ENCODE data around the gene TMEM212. TPM values are rescaled to one million over a fixed set of nuclear protein-coding genes. Genes with fewer than 3 reads are reported as not detected.

Gene TMEM212
- total and polyA plus RNA-seq, 2 of the 13 experiments (the other 11 are each of a cell fraction or from before 2014, with no cell fraction given) = not detected

DNA sequence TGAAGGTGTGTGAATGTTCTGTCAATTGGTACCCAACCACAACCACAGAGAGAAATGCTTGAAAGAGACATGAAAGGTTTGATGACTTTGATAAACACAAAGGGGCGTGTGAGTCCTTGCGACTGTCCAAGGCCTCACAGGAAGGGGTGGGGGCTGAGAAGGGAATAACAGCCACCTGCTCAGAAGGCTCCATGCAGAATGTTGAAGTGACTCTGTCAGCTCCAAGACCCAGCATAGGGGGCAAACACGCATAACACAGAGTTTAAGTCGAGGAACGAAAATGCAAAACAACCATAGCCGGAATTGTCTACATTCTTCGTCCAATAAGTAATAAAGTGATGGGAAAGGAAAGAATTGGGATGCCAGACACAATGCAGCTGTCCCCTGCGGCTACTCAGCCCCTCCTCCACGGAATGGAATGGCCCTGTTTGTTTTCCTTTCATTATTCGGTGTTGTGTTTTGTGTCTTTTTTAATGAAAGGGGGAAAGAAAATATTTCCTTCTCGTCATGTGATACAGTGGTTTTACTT is 19.9 kb downstream of the TMEM212 start (continued):
- TF ChIP-seq, protein P1, sequence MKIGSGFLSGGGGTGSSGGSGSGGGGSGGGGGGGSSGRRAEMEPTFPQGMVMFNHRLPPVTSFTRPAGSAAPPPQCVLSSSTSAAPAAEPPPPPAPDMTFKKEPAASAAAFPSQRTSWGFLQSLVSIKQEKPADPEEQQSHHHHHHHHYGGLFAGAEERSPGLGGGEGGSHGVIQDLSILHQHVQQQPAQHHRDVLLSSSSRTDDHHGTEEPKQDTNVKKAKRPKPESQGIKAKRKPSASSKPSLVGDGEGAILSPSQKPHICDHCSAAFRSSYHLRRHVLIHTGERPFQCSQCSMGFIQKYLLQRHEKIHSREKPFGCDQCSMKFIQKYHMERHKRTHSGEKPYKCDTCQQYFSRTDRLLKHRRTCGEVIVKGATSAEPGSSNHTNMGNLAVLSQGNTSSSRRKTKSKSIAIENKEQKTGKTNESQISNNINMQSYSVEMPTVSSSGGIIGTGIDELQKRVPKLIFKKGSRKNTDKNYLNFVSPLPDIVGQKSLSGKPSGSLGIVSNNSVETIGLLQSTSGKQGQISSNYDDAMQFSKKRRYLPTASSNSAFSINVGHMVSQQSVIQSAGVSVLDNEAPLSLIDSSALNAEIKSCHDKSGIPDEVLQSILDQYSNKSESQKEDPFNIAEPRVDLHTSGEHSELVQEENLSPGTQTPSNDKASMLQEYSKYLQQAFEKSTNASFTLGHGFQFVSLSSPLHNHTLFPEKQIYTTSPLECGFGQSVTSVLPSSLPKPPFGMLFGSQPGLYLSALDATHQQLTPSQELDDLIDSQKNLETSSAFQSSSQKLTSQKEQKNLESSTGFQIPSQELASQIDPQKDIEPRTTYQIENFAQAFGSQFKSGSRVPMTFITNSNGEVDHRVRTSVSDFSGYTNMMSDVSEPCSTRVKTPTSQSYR (CRISPR knock-in tag; IDR thresholded peaks at IDR 0.05; ENCODE audit: borderline replicate concordance) = no peak
- TF ChIP-seq ZBTB38 (CRISPR knock-in tag; IDR thresholded peaks at IDR 0.05) (no peak), ZNF33A (CRISPR knock-in tag; IDR thresholded peaks at IDR 0.05; ENCODE audit: borderline replicate concordance) (no peak), ZNF678 (CRISPR knock-in tag; IDR thresholded peaks at IDR 0.05) (no peak), LBX2 (CRISPR knock-in tag; IDR thresholded peaks at IDR 0.05; ENCODE audit: borderline replicate concordance) (no peak), CBFB (CRISPR knock-in tag; IDR thresholded peaks at IDR 0.05) (no peak), HMGXB3 (CRISPR knock-in tag; IDR thresholded peaks at IDR 0.05; ENCODE audit: borderline replicate concordance) (no peak), ZNF883 (CRISPR knock-in tag; IDR thresholded peaks at IDR 0.05; ENCODE audit: not compliant biosample characterization) (no peak)
- TF ChIP-seq, protein P2, sequence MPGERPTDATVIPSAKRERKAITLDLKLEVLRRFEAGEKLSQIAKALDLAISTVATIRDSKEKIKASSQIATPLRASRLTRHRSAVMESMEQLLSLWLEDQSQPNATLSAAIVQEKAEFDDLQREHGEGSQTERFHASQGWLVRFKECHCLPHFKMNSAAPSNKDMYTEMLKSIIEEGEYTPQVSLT (CRISPR knock-in tag; IDR thresholded peaks at IDR 0.05; ENCODE audit: borderline replicate concordance, low read depth) = no peak
- TF ChIP-seq, protein P3, sequence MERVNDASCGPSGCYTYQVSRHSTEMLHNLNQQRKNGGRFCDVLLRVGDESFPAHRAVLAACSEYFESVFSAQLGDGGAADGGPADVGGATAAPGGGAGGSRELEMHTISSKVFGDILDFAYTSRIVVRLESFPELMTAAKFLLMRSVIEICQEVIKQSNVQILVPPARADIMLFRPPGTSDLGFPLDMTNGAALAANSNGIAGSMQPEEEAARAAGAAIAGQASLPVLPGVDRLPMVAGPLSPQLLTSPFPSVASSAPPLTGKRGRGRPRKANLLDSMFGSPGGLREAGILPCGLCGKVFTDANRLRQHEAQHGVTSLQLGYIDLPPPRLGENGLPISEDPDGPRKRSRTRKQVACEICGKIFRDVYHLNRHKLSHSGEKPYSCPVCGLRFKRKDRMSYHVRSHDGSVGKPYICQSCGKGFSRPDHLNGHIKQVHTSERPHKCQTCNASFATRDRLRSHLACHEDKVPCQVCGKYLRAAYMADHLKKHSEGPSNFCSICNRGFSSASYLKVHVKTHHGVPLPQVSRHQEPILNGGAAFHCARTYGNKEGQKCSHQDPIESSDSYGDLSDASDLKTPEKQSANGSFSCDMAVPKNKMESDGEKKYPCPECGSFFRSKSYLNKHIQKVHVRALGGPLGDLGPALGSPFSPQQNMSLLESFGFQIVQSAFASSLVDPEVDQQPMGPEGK (CRISPR knock-in tag; IDR thresholded peaks at IDR 0.05) = 0 out of 2 replicates have a peak, but pooled peaks have one; percentile 28
- TF ChIP-seq, protein P4, sequence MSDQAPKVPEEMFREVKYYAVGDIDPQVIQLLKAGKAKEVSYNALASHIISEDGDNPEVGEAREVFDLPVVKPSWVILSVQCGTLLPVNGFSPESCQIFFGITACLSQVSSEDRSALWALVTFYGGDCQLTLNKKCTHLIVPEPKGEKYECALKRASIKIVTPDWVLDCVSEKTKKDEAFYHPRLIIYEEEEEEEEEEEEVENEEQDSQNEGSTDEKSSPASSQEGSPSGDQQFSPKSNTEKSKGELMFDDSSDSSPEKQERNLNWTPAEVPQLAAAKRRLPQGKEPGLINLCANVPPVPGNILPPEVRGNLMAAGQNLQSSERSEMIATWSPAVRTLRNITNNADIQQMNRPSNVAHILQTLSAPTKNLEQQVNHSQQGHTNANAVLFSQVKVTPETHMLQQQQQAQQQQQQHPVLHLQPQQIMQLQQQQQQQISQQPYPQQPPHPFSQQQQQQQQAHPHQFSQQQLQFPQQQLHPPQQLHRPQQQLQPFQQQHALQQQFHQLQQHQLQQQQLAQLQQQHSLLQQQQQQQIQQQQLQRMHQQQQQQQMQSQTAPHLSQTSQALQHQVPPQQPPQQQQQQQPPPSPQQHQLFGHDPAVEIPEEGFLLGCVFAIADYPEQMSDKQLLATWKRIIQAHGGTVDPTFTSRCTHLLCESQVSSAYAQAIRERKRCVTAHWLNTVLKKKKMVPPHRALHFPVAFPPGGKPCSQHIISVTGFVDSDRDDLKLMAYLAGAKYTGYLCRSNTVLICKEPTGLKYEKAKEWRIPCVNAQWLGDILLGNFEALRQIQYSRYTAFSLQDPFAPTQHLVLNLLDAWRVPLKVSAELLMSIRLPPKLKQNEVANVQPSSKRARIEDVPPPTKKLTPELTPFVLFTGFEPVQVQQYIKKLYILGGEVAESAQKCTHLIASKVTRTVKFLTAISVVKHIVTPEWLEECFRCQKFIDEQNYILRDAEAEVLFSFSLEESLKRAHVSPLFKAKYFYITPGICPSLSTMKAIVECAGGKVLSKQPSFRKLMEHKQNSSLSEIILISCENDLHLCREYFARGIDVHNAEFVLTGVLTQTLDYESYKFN (CRISPR knock-in tag; conservative IDR thresholded peaks at IDR 0.05) = 0 out of 2 replicates have a peak, but pooled peaks have one; percentile 18
- TF ChIP-seq, protein P5, sequence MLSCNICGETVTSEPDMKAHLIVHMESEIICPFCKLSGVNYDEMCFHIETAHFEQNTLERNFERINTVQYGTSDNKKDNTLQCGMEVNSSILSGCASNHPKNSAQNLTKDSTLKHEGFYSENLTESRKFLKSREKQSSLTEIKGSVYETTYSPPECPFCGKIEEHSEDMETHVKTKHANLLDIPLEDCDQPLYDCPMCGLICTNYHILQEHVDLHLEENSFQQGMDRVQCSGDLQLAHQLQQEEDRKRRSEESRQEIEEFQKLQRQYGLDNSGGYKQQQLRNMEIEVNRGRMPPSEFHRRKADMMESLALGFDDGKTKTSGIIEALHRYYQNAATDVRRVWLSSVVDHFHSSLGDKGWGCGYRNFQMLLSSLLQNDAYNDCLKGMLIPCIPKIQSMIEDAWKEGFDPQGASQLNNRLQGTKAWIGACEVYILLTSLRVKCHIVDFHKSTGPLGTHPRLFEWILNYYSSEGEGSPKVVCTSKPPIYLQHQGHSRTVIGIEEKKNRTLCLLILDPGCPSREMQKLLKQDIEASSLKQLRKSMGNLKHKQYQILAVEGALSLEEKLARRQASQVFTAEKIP (CRISPR knock-in tag; IDR thresholded peaks at IDR 0.05; ENCODE audit: borderline replicate concordance) = no peak

All from HepG2 (cell line).